ENCODE results near the gene TRIM8. TPM values are rescaled to one million over a fixed set of nuclear protein-coding genes. Genes with fewer than 3 reads are reported as not detected.

Gene TRIM8
- total and polyA plus RNA-seq, 2 of the 8 experiments (the other 6 are each of a cell fraction or from before 2014, with no cell fraction given) = 24.9 to 38.8 TPM

DNA sequence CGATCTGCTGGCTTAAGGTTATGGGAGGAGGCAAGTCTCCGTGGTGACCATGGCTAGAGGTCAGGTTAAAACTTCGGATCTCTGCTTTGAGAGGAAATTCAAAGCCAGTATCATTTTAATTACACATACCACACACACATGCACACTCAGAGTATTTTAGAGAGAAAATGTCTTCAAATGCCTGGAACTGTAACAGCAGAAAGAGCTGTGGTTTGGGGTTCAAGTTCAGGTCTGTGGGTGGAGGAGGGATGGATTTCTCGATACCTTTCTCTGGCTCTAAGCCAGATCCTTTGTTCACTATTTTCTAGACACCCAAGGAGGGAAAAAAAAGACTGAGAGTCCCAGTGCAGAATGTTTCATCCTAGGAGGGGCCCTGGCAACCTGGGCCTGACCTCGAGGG lies 37.4 kb downstream of the TRIM8 start:
- Histone ChIP-seq H3K4me3 (ENCODE audit: extremely low read depth in 1 of 4, insufficient read depth in 2 of 4, low read depth in 3 of 4, low read length in 4 of 4) (no peak overlapping the region), H3K36me3 (ENCODE audit: control insufficient read depth in 2 of 4, insufficient read depth in 4 of 4, low read length in 3 of 4) (peaks cover 0 to 12% (median 5%) of the 10 kb centered on the region in 4 experiments; a peak in 4 of 8 replicates), H2AFZ (ENCODE audit: low read length) (no peak overlapping the region), H3K9me3 (ENCODE audit: insufficient read depth in 2 of 2, low read depth in 1 of 2, low read length in 1 of 2) (no peaks in the 10 kb centered on the region), H2BK20ac (ENCODE audit: low read length) (no peak overlapping the region), H4K20me1 (replicated peaks in 1 of 2; ENCODE audit: control insufficient read depth in 1 of 2, insufficient read depth in 2 of 2, low read length in 2 of 2) (no peaks in the 10 kb centered on the region), H2BK15ac (ENCODE audit: low read length) (no peak overlapping the region), H3K14ac (ENCODE audit: insufficient read length) (no peak overlapping the region), H3K9ac (replicated peaks in 1 of 4; ENCODE audit: extremely low read depth in 1 of 4, low read depth in 3 of 4, low read length in 3 of 4) (no peak overlapping the region), H2BK5ac (ENCODE audit: low read depth, low read length) (no peak overlapping the region), H2AK5ac (ENCODE audit: low read depth, low read length) (no peak overlapping the region), H3K56ac (replicated peaks; ENCODE audit: insufficient read length, low read depth, low read length) (no peak overlapping the region), H4K8ac (ENCODE audit: extremely low read depth, insufficient read depth, low read length) (no peak overlapping the region), H3K79me1 (ENCODE audit: low read depth, low read length) (no peaks in the 10 kb centered on the region), H3K27ac (ENCODE audit: low read depth, low read length) (no peak overlapping the region), H3K23ac (ENCODE audit: insufficient read length) (no peak overlapping the region), H4K5ac (ENCODE audit: insufficient read length, low read depth, low read length) (no peak overlapping the region), H4K91ac (replicated peaks; ENCODE audit: insufficient read length, low read length) (no peak overlapping the region), H2BK120ac (replicated peaks; ENCODE audit: low read depth, low read length) (no peak overlapping the region), H3K4me2 (ENCODE audit: insufficient read depth in 1 of 2, low read depth in 2 of 2, low read length in 2 of 2) (no peak overlapping the region), H3K4ac (replicated peaks; ENCODE audit: insufficient read length, low read depth, low read length) (no peak overlapping the region), H3K23me2 (ENCODE audit: low read depth, low read length) (no peaks in the 10 kb centered on the region), H2BK12ac (ENCODE audit: low read depth, low read length) (no peak overlapping the region), H3K79me2 (ENCODE audit: control insufficient read depth in 1 of 2, insufficient read depth in 2 of 2, low read length in 2 of 2) (no peaks in the 10 kb centered on the region), H3K4me1 (replicated peaks in 1 of 4; ENCODE audit: control insufficient read depth in 3 of 4, insufficient read depth in 4 of 4, low read length in 3 of 4) (peaks cover 8 to 24% (median 14%) of the 10 kb centered on the region in 4 experiments), H3K18ac (ENCODE audit: extremely low read depth, low read length) (no peak overlapping the region), H3K27me3 (replicated peaks in 1 of 4; ENCODE audit: control insufficient read depth in 3 of 4, extremely low read depth in 1 of 4, insufficient read depth in 3 of 4, low read length in 3 of 4) (no peaks in the 10 kb centered on the region)
- POLR2A ChIA-PET (ENCODE audit: partially characterized antibody) = no interaction called here
- CTCF ChIA-PET (ENCODE audit: partially characterized antibody) = interaction anchor here (1.3 to 9.1 kb wide), 2 partner anchors 15 to 29 kb away, joined by 4 to 73 read pairs; no protein-coding TSS in a partner anchor
- TF ChIP-seq SUZ12 (IDR thresholded peaks at IDR 0.05; ENCODE audit: low read length) (no peak), SIRT6 (IDR thresholded peaks at IDR 0.05; ENCODE audit: low read length) (no peak), SP4 (IDR thresholded peaks at IDR 0.05; ENCODE audit: low read length) (no peak), RNF2 (IDR thresholded peaks at IDR 0.05; ENCODE audit: borderline replicate concordance, low read depth, low read length, missing control alignments, poor library complexity, severe bottlenecking) (no peak), TAF1 (IDR thresholded peaks at IDR 0.05; ENCODE audit: low read depth, low read length) (no peak), TEAD4 (IDR thresholded peaks at IDR 0.05; ENCODE audit: low read depth, low read length) (no peak), SRF (IDR thresholded peaks at IDR 0.05; ENCODE audit: low read depth, low read length) (no peak), BCL11A (IDR thresholded peaks at IDR 0.05; ENCODE audit: low read depth in 2 of 2, low read length in 2 of 2) (no peak)
- no peak for DNase-seq (ENCODE audit: low read depth in 1 of 2, low spot score in 2 of 2)
- WGBS, 2 experiments (ENCODE audit: extremely low coverage in 1 of 2, insufficient coverage in 1 of 2, insufficient read length in 1 of 2, insufficient replicate concordance in 2 of 2, low coverage in 1 of 2, low lambda C conversion rate in 2 of 2, missing lambda C conversion rate in 1 of 2) = 91% methylated on average over 5 of the region's 5 CpGs; no CpG with 5 or more reads in 1 of the 2 experiments
- FAIRE-seq = no peak
